ENCODE measurements around the gene LRRK1.

Gene LRRK1

DNA sequence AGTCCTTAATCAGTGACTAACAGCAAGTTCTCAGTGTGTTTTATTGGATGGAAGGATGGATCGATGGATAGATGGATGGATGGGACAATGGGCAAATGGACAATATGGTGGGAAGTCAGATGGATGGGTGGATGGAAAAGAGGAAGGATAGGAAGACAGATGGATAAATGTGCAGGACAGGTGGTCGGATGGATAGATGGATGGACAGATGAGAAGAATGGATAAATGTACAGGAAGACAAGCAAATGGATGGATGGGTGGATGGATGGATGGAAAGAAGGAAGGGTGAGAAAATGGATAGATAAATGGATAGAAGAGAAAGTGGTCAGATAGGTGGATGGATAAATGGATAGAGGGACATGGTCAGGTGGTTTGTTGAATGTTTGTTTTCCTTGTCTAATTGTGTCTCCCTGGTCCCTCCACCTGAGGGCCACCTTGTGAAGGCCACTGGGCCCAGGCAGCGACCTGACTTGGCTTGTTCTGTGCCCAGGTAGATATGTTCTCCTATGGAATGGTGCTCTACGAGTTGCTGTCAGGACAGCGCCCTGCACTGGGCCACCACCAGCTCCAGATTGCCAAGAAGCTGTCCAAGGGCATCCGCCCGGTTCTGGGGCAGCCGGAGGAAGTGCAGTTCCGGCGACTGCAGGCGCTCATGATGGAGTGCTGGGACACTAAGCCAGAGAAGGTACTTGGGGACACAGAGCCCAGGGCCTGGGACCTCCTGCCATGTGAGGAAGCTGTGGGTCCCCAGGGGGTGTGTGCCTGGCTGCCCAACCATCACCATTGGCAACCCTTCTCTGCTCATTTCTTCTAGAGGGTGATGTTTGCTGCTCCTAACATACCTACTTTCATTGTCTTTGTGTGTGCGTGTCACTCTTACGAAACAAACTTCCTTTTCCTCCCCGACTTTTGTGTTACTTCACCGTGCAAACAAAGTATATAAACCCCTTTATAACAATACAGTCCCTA is 137.5 kb downstream of the LRRK1 start:
- no peak for DNase-seq (ENCODE audit: low spot score)

DNA sequence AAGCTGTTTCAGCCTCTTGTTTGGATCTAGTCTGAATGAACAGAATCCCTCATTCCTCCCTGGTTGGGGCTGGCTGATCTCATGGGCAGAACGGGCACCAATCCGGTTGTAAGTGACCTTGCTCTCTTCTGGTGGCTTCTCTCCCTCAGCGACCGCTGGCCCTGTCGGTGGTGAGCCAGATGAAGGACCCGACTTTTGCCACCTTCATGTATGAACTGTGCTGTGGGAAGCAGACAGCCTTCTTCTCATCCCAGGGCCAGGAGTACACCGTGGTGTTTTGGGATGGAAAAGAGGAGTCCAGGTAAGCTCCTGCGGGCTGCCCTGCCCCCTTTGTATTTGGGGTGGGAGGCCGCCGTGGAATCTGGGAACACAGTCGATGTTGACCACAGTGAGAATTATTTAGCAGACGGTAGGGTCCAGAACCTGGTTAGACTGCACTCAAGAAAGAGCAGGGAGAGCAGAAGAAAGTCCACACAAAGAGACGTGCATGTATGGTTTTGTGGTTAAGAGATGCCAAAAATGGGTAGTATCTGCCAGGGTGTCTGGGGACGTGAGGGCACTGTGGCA is 138.8 kb downstream of the LRRK1 start:
- no peak for DNase-seq (ENCODE audit: low spot score)

DNA sequence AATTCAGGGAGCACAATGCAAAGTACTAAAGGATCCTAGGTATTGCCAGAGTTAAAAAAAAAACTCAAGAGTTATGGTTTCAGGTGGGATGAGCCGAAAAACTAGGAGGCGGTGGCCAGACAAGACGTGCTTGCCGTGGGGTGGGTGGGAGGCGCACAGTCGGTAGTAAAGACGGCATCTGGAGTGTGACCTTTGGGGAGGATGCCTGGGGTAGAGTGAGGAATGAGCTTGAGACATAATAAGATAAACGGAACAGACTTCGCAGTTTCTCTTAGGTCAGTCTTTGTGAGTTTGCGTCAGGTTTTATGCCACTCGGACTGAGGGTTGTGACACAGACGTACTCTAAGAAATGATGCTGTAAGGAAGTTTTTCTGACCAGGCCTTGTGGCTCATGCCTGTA is 139.6 kb downstream of the LRRK1 start:
- DNase-seq (ENCODE audit: low spot score), result no peak

DNA sequence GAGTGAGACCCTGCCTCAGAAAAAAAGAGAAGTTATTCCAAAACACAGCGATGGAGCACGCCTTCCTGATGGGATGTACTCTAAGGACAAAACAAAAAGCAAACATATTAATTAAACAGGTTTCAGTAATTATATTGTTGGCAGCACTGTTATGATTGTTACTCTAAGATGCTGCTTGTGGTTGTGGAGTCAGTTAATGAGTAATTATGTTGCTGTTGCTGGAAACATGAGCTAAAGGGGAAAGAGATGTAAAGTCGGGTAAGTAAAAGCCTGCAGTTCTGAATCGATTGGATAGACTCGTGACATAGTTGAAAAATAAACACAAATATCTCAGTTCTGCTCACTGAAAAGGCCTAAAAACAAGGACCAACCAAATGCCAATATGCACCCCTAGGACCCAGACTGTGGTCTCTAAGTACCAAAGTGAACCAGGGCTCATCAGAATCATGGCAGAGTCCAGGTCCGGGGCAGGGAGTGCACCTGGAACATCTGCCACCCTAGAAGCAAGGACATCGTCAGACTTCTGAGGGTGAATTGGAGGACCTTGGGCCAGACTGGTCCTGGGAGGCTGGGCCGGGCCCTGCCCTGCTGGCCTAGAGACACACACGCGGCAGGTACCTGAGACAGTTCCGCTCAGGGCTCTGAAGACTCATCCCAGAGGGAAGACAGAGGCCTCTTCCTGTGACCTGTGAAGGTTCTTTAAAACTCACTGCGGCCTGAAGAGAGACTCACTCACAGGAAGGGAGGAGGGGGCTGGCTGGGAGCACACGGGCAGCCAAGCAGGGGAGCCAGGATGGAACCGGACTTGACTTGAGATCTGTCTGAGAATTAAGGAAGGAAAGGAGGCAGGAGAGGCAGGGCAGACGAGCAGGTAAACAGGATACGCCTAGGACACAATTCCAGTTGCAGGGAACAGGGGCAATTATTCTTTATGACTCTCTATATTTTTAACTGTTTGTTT is 140.5 kb downstream of the LRRK1 start:
- DNase-seq (ENCODE audit: low spot score), result no peak

DNA sequence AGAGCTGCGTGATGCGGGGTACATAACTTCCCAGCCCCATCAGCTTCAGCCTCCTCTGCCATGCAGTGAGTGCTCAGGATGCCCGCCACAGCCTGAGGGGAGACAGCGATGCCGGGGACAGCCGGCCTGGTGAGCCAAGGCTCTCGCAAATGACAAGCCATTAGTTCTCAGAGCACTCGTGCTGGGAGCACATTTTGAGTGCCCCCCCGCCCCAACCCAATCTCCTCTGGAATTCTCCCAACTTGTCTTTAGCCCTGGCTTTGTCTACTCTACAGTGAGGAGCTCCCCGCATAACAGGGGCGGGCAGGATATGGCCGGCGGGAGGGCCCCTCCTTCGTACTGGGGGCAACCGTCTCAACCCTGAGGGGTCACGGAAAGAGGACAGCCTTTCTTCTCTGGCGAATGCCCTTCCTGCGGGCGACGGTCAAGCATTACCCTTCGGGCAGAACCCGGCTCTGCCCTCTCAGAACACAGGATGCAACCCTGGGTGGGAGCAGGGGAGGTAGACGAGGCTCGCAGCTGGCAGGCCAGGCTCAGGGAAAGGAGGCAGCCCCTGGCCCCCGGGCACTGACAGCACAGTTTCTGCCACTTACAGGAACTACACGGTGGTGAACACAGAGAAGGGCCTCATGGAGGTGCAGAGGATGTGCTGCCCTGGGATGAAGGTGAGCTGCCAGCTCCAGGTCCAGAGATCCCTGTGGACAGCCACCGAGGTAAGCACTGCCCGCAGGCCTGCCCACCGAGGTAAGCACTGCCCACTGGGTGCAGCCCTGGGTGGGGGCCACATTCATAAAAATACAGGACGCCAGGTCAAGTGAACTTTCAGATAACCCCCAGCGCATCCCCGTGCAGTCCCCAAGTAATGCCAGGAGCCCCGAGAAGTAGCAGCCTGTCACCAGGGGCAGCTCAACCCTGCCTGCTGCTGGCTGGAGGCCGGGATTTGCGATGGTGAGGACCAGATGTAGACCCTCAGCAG is 141.7 kb downstream of the LRRK1 start:
- no peak for DNase-seq (ENCODE audit: low spot score)

DNA sequence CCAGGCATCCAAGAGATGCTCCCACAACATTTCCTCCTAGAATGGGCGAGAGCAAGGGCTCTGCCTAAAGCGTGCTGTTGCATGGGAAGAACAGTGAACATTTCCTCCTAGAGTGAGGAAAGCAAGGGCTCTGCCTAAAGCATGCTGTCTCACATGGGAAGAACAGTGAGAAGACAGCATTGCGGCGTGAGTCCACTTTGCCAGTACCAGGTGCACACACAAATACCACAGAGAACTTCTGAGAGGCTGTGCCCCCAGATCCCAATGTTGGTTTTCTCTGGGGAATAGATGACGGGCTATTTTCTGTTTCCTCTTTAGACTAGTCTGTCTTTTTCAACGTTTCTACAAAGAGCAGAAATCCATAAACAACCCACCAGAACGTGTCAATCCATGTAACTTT is 142.9 kb downstream of the LRRK1 start:
- DNase-seq (ENCODE audit: low spot score), result no peak

DNA sequence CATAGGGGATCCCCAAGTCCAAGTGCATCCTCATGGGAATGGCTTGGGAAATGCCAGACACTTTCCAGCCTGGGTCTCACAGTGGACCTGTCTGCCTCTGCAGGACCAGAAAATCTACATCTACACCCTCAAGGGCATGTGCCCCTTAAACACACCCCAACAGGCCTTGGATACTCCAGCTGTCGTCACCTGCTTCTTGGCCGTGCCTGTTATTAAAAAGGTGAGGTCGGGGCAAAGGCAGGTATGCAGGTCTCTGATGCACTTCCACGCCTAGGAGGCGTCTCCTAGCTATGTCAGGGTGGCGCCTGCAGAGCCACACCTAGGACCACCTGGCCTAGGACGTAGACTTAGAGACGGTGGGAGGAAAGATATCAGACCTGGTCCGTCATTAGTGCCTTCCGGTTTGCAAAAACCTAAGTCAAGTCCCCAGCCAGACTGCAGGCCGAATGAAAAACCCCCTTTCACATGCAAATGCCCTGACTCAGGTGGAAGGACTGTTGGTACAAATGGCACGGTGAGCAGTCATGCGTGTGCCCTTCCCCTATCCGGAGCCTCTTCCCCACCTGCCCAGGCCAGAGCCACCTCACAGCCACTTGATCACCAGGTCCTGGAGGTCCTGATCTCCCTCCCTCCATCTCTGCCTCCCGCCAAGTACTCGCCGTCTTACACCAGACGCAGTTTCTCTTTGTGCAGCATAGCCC is 143.5 kb downstream of the LRRK1 start:
- DNase-seq (ENCODE audit: low spot score), result no peak

DNA sequence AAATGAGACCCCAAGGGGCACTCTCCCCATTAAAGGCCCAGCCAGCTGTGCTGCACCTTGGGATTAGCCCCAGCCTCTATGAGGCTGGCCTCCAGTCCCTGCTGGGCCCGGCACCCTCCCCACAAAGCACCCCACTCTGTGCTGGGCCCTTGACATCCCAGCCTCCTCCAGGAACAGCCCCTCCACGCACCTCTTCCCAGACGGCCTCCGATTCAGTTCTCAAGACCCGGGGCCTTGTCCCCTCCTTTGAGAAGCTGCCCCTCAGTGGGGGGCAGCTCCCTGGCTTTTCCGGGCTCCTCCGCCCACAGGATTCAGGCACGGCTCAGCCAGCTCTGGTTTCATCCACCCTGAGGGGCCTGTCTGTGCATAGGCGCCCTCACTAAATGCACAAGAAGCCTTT is 144.1 kb downstream of the LRRK1 start:
- DNase-seq (ENCODE audit: low spot score), result no peak

DNA sequence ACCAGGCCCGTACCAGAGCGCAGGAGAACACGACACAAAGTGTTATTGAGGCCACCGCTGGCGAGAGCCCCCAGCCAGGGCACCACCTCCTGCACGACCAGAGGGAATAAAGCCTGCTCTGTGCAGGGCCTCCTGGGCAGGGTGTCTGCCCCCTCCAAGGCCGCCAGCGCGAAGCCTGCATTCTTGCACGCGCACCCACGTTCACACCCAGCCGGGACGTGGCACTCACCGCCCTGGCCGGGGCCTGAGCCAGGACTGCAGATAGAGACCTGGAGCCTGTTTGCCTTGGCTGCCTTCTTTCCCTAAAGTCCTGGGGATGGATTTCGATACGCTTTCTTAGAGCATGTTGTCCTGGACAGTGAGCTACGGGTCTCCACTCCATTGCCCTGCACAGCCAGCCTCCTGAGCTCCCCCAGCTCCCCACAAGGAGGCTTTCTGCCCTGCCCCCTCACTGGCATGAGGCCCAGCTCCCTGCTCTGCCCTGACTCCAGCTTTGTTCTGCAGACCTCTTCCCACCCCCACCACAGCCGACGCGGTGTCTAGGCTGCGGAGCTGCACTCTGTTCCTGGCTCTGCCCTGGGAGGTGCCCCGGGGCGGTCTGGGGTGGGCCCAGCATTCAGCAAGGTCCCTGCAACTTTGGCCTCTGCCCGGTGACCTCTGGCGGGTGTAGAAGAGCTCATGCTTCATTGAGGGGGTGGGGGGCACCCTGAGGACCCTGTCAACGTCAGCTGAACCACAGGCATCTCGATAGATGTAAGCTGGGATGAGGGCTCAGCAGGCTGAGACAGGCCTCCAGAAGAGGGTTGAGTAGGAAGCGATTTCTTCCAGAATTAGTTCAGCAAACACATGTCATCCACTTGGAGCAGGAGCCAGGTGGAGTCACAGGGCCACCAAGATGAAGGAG is 145.0 kb downstream of the LRRK1 start:
- DNase-seq (ENCODE audit: low spot score), result no peak

DNA sequence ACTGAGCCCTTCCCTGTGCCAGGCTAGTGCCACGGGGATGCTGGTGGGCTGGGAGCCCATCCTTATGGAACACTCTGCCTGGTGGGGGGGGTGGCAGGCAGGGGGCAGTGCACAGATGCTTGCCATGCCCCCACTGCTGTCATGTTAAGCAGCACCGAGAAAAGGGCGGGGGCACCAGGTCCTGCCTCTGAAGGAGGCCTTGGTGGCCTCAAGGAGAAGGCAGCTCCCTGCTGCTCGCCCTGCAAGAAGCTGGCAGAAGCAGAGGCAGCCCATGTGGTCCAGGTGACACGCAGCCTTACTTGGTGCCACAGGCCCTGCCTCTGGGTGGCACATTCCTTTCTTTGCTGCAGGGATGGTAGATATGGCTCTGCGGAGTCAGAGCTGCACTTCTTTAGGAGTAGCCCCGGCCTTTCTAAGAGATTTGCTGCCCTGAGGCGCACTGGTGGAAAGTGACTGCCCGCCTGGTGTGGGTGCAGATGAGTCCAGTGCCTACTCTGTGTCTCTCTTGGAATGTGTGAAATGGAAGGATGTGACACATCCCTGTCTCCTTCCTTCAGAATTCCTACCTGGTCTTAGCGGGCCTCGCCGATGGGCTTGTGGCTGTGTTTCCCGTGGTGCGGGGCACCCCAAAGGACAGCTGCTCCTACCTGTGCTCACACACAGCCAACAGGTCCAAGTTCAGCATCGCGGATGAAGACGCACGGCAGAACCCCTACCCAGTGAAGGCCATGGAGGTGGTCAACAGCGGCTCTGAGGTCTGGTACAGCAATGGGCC is 145.8 kb downstream of the LRRK1 start:
- no peak for DNase-seq (ENCODE audit: low spot score)

DNA sequence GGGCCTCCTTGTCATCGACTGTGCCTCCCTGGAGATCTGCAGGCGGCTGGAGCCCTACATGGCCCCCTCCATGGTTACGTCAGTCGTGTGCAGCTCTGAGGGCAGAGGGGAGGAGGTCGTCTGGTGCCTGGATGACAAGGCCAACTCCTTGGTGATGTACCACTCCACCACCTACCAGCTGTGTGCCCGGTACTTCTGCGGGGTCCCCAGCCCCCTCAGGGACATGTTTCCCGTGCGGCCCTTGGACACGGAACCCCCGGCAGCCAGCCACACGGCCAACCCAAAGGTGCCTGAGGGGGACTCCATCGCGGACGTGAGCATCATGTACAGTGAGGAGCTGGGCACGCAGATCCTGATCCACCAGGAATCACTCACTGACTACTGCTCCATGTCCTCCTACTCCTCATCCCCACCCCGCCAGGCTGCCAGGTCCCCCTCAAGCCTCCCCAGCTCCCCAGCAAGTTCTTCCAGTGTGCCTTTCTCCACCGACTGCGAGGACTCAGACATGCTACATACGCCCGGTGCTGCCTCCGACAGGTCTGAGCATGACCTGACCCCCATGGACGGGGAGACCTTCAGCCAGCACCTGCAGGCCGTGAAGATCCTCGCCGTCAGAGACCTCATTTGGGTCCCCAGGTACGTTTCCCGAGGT is 146.5 kb downstream of the LRRK1 start:
- no peak for DNase-seq (ENCODE audit: low spot score)

DNA sequence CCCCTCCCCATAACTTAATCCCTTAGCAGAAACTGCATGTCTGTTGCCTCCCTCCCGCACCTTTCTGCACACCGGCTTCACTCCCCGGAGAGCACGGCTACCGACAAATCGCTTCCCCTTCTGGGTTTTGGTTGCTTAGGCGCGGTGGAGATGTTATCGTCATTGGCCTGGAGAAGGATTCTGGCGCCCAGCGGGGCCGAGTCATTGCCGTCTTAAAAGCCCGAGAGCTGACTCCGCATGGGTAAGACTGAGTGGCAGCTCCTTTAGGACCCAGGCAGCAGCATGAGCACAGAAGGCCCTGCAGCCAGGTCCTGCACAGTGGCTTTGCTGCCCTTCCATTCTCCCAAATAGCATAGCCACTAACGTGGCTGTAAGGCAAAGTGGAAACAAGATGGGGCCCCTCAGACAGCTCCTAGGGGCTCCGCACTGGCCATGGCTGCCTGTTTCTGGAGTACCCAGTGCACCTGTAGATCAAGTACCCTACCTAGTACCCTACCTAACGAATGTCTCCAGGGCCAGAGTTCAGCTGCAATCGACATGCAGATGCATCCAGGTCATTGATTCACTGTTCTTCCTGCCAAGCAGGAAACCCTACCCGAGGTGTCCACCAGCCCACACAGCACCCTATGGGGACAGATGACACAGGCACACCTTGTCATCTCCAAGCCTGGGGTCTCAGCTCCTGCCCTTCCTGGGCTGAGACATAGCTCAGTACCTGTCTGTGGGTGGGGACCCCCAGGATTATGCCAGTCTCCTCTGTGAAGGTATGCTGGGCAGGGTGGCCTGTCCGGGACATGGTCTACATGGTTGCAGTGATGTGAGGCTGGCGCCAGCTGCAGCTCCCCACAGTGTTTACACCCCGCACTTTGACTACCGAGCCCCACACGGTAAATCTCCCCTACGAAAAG is 147.6 kb downstream of the LRRK1 start:
- DNase-seq (ENCODE audit: low spot score), result no peak

DNA sequence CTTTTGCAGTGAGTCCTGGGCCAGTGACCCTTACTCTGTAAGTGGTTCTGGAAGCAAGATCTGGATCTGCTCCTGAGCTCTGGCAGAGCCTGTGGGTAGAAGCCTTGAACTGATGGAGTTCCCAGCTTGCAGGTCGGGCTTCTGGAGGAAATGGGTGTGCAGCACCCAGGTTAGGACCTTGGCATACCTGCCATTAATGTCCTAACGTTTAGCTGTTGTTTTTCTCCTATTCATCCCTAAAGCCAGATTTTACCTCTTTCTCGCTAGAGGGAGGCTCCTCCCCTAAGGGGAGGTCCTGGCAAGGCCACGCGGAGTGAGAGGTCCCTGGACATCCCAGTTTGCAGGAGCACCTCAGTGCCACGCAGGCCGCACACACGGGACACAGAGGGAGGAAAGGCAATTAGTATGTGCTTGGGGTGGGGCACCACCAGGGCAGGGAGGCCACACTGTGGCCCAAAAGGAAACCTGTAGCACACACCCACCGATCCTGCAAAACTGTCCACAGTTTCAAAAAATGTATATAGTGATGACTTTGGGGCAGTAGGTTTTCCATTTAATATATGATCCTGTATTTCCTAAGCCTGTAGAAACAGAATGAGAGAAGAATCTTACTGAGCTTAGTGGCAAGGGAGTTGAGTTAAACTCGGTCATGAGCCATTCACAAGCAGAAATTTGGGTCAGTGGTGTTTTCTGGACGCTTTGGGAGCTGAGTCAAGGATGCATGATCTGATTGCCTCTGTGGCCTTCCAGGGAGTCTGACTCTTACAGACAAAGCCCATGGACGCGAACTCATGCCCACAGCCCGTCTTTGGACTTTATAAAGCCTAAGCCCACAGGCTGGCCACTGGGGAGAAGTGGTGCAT is 148.7 kb downstream of the LRRK1 start:
- DNase-seq (ENCODE audit: low spot score), result no peak

DNA sequence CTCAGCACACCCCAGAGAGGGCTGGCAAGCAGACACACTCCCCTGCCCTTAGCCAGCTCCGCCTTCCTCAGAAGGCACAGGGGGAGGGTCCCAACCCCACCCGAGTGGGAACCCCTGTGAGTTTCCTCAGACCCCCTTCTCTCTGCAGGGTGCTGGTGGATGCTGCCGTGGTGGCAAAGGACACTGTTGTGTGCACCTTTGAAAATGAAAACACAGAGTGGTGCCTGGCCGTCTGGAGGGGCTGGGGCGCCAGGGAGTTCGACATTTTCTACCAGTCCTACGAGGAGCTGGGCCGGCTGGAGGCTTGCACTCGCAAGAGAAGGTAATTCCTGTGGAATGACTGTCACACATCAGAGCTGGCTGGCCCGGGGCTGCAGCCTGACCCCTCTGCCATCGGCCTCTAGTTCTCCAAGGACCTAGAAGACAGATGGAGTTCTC is 149.4 kb downstream of the LRRK1 start:
- no peak for DNase-seq (ENCODE audit: low spot score)

DNA sequence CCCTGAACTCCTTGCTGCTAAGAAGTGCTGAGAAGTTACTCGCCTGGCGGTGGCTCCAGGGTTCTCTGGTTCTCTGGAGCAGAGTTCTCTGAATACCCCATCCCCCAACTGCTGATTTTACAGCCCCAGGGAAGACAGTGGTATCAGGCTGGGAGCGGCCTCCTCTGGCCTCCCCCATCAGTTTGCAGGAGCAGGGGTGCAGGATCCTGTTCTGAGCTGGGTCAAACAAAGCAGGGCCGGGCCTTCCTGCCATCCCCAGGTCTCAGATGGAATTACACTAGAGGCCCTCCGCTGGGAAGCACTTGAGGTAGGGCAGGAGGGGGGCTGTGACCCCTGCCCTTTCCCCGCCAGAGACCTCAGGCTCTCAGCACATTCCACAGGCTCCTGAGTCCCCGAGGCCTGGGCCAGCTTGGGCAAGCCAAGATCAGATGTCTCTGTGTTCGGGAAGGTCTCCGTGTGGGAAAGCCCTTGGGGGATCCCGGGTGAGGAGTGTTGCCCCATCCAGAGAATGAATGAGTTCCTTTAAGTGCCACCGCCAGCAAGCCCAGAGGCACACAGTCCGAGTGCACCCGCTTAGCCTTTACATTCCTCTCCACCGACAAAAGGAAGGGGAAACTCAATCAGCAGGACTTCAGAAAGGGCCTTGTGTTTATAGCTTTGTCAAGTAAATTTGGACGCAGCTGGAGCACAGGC is 149.9 kb downstream of the LRRK1 start:
- no peak for DNase-seq (ENCODE audit: low spot score)

All from SK-N-DZ (cell line).